GM21619 (cell line): Measurements from ENCODE around the gene FGD6.
"Not testable (repeated sequence)": the region's sequence is repeated elsewhere in the genome, so short reads cannot be mapped to it uniquely, and the experiment has no call there.

Experiments used
- ATAC-seq: cut with Tn5 transposase; IDR thresholded peaks from one replicate; pipeline ENCODE4 v1.9.1; 2021; ENCODE audit not compliant: unreplicated experiment

FGD6 gene

GRCh38 chr12:95181103-95181502 lies 36.2 kb downstream of the FGD6 start:
- no peak for ATAC-seq

GRCh38 chr12:95179011-95179410 lies 38.3 kb downstream of the FGD6 start:
- ATAC-seq: no peak

DNA sequence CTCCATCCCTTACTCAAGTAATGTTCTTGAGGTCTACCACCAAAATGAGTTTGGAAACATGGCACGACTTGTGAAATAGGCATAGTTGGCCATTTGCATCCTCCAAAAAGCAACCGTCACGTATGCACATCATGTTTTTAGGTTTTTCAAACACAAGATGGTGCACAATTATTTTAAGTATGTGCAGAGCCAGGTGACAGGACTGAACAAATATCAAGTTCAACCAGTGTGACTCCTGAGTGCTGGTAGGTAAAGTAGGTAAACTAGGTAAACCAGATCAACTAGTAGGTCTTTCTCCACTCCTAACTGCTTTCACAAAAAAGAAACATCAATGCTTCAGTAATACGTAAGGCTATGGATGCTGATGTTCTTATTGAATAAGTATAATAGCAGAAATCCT lies 39.1 kb downstream of the FGD6 start:
- no peak for ATAC-seq

- ATAC-seq: no peak
Observed at GRCh38 chr12:95177201-95177768, 40.0 kb downstream of the FGD6 start.

GRCh38 chr12:95173392-95174251 lies 43.6 kb downstream of the FGD6 start:
- no peak for ATAC-seq

DNA sequence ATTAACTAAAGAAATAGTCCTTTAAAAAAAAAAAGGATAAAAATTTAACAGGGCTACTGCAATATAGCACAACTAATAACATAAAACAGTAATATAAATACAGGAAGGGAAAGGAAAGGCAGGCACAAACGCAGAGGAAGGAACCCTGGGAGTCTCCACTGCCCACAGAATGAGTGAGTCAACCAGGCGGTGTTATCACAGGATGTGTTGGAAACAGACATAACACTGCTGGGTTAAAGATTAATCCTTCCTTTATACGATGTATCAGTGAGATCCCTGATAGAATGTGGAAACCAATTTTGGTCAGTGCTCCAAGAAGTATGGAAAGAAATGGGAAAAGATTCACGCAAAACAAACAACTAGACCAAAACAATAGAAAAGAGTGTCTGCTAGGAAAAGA lies 47.9 kb downstream of the FGD6 start:
- no peak for ATAC-seq

- ATAC-seq: no peak
Observed at GRCh38 chr12:95168746-95169145, 48.5 kb downstream of the FGD6 start.

DNA sequence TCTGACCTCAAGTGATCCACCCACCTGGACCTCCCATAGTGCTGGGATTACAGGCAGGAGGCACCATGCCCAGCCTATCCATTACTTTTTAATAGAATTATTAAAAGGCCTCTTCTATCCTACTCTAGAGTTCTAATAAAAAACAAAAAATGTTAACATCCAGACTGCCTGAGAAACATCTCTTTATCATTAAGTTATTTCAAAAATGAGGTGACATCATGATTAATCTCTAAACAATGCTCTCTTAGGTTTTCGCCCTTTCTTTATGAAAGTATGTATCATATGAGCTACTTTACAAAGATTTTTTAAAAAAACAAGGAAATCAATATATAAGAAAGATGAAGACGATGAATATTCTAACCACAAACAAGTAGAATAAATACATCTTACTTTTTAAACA lies 52.6 kb downstream of the FGD6 start:
- ATAC-seq: no peak

DNA sequence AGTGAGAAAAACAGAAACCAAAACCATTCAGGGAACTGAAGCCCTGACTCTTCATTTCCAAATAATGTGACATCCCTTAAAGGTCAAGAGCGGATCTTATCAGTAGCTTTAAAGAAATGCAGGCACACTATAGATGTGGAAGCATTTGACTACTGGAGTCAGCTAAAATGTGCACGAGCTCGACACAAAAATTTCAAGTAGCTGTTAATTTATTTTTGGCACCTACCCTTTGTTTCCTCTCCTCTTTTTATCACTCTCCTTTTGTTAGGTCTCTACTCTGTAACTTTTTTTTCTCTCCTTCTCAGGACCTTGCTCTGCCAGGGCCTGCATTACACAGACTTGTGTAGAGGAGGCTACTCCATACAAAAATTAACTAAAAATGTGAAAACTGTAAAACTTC lies 58.3 kb downstream of the FGD6 start:
- ATAC-seq: no peak

DNA sequence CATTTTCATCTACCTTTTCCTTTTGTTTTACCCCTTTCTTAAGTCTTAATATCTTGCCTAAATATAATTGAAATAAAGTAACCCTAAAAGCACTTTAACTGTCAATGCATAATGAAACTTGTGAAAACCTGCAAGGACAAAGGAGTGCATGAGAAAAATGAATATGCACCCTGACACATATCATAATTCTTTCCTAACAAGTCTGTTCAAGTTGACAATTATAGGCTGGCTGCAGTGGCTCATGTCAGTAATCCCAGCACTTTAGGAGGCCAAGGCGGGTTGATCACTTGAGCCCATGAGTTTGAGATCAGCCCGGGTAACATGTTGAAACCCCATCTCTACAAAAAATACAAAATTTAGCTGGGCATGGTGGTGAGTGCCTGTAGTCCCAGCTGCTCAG lies 65.4 kb downstream of the FGD6 start:
- no peak for ATAC-seq

GRCh38 chr12:95151406-95151805 lies 65.9 kb downstream of the FGD6 start:
- ATAC-seq: no peak

DNA sequence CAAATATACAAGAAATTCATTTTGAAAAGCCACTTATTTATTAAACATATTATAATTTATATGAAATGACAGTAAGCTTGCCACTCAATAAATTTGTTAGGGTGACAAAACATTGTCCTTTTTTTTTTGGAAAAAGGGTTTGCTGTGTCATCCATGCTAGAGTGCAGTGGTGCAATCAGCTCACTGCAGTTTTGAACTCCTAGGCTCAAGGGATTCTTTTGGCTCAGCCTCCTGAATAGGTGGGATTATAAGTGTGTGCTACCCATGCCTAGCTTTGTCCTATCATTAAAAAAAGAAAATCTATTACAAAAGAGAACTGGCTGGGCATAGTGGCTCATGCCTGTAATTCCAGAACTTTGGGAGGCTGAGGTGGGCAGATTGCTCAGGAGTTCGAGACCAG lies 66.8 kb downstream of the FGD6 start:
- no peak for ATAC-seq

- ATAC-seq: no peak
Observed at GRCh38 chr12:95147866-95148265, 69.4 kb downstream of the FGD6 start.

- no peak for ATAC-seq
Observed at GRCh38 chr12:95146769-95147168, 70.5 kb downstream of the FGD6 start.

- ATAC-seq: no peak
Observed at GRCh38 chr12:95143621-95144205, 73.6 kb downstream of the FGD6 start.

- no peak for ATAC-seq
Observed at GRCh38 chr12:95142431-95143151, 74.7 kb downstream of the FGD6 start.

DNA sequence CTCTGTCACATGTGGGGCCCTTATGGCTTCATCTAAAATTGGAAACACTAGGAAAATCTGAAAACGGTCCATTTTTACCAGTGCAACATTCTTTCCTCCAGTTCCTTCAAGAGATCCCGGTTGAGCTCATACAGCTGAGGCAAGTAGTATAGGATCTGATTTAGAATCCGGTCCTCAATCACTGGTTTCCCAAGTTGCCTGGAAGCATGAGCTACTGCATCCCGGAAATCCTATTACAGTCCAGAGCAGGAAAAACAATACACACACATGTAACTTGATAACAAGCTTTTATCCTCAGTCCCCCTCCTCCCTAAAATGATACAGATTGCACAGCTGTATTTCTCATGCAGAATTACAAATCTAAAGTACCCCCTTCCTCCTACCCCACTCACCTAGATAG lies 76.0 kb downstream of the FGD6 start:
- ATAC-seq: no peak

DNA sequence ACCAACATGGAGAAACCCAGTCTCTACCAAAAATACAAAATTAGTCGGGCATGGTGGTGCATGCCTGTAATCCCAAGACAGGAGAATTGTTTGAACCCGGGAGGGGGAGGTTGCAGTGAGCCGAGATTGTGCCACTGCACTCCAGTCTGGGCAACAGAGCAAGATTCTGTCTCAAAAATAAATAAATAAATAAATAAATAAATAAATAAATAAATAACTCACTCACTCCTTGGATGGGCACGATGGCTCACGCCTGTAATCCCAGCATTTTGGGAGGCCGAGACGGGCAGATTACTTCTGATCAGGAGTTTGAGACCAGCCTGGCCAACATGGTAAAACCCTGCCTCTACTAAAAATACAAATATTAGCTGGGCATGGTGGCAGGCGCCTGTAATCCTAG lies 79.2 kb downstream of the FGD6 start:
- ATAC-seq: not testable (repeated sequence)

GRCh38 chr12:95136598-95136997 lies 80.7 kb downstream of the FGD6 start:
- ATAC-seq: no peak

DNA sequence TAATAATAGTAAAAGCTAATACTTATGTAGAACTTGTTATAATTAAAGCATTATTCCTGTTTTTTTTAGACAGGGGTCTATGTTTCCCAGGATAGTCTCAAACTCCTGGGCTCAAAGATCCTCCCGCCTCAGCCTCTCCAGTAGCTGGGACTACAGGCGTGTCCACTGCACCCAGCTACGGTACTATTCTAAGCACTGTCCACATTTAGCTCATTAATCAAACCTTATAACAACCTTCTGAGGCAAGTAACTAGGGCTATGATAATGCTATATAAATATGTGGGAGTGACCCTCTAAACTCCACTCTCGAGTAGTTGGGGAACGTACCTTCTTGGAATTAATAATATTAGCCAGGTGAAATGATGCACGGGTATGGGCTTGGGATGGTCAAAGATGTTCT lies 83.2 kb downstream of the FGD6 start:
- ATAC-seq: no peak

DNA sequence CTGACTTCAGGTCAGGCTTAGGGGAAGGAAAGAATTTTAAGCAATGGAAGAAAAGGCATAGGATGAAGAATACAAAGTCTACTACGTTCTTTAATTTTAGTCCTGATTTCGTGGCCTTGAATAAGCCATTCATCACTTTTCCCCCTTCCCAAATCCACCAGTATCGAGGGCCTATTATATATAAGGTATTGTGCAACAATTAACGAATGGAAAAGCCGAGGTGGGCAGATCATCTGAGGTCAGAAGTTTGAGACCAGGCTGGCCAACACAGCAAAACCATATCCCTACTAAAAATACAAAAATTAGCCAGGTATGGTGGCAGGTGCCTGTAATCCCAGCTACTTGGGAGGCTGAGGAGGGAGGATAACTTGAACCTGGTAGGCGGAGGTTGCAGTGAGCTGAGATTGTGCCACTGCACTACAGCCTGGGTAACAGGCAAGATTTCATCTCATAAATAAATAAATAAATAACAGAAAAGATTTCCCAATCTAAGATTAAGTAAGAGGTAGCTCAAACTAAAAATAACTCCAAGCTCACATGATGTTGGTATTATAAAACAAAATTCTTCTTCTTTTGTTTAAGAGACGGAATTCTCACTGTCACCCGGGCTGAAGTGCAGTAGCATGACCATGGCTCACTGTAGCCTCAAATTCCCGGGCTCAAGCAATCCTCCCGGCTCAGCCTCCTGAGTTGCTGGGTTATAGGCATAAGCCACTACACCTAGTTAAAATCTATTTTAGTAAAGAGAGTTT lies 85.5 kb downstream of the FGD6 start:
- ATAC-seq: no peak
